ENCODE measurements around the gene ALKBH8. TPM values are rescaled to one million over a fixed set of nuclear protein-coding genes. Genes with fewer than 3 reads are reported as not detected.

Gene ALKBH8
- polyA plus RNA-seq, 2 of the 4 experiments (the other 2 are of a cell fraction), result 6.5 to 10.8 TPM

- H3K9me3 ChIP-seq, result no peaks in the 10 kb centered on the region
- no peaks in the 10 kb centered on the region for H3K4me1 ChIP-seq
- WGBS (ENCODE audit: missing lambda C conversion rate), result 23% methylated on average over 6 of the region's 6 CpGs
- POLR2A ChIA-PET, result no interaction called here
- H3K4me3 ChIP-seq, result no peak overlapping the region
- DNase-seq (ENCODE audit: low read depth in 1 of 2, low spot score in 1 of 2) (peak; percentile 22 to 29), ATAC-seq (peak; percentile 93 to 98), FAIRE-seq (no peak)
- CTCF ChIA-PET, result interaction anchor here (1.2 to 2.4 kb wide), 7 partner anchors 10 to 300 kb away, joined by 3 to 8 read pairs (median 4); no protein-coding TSS in a partner anchor
- H3K27ac ChIP-seq, result no peak overlapping the region
- TF ChIP-seq RNF2 (IDR thresholded peaks at IDR 0.05; ENCODE audit: borderline replicate concordance, low read depth) (no peak), RAD21 (conservative IDR thresholded peaks at IDR 0.05 in 1 of 2, IDR thresholded peaks at IDR 0.05 in 1 of 2) (peak; percentile 32 to 42; a peak in 3 of 5 replicates), SMC3 (IDR thresholded peaks at IDR 0.05) (0 out of 3 replicates have a peak, but pooled peaks have one; percentile 27), MAFK (IDR thresholded peaks at IDR 0.05; ENCODE audit: partially characterized antibody) (peak; percentile 36)
- H3K4me2 ChIP-seq, result no peak overlapping the region
Measured at GRCh38 chr11:107598225-107599139, 32.9 kb upstream of the ALKBH8 start.

GRCh38 chr11:107594736-107595135 is 29.2 kb upstream of the ALKBH8 start:
- ChIA-PET POLR2A (no interaction called here), CTCF (interaction anchor here (0.9 to 3.3 kb wide), 2 partner anchors 18 to 95 kb away, joined by 3 to 10 read pairs; no protein-coding TSS in a partner anchor)
- Histone ChIP-seq H3K9me3 (no peaks in the 10 kb centered on the region), H3K4me1 (peaks cover 9% of the 10 kb centered on the region; the same call in 1 of the 3 replicates), H3K4me3 (no peak overlapping the region), H3K27ac (no peak overlapping the region), H3K4me2 (no peak overlapping the region)
- FAIRE-seq (no peak), DNase-seq (ENCODE audit: low read depth in 1 of 2, low spot score in 1 of 2) (no peak), ATAC-seq (no peak)
- TF ChIP-seq RFX5 (IDR thresholded peaks at IDR 0.05), result no peak
- no peak for TF ChIP-seq USF2 (IDR thresholded peaks at IDR 0.05)
- no peak for TF ChIP-seq TP53 (CRISPR knock-in tag; IDR thresholded peaks at IDR 0.05)
- no peak for TF ChIP-seq BCL3 (IDR thresholded peaks at IDR 0.05)
- no peak for TF ChIP-seq E2F6 (IDR thresholded peaks at IDR 0.05; ENCODE audit: borderline replicate concordance, low read depth)
- TF ChIP-seq KDM5A (IDR thresholded peaks at IDR 0.05), result no peak
- no peak for TF ChIP-seq FOSB (CRISPR knock-in tag; IDR thresholded peaks at IDR 0.05)
- TF ChIP-seq MAFK (IDR thresholded peaks at IDR 0.05; ENCODE audit: partially characterized antibody), result no peak
- no peak for TF ChIP-seq EHMT2 (IDR thresholded peaks at IDR 0.05; ENCODE audit: low read depth)
- 0% methylated on average over 2 of the region's 2 CpGs for WGBS (ENCODE audit: missing lambda C conversion rate)

GRCh38 chr11:107593951-107594350 is 28.4 kb upstream of the ALKBH8 start:
- Histone ChIP-seq H3K4me3 (no peak overlapping the region), H3K27ac (no peak overlapping the region), H3K9me3 (no peaks in the 10 kb centered on the region), H3K4me2 (no peak overlapping the region), H3K4me1 (peaks cover 9% of the 10 kb centered on the region; the same call in 1 of the 3 replicates)
- FAIRE-seq (no peak), DNase-seq (ENCODE audit: low read depth in 1 of 2, low spot score in 1 of 2) (no peak), ATAC-seq (no peak)
- CTCF ChIA-PET, result interaction anchor here (0.9 to 3.3 kb wide), 3 partner anchors 18 to 177 kb away, joined by 3 to 10 read pairs (median 3); no protein-coding TSS in a partner anchor
- 34% methylated on average over 4 of the region's 4 CpGs for WGBS (ENCODE audit: missing lambda C conversion rate)
- POLR2A ChIA-PET, result no interaction called here
- TF ChIP-seq CHD4 (IDR thresholded peaks at IDR 0.05; ENCODE audit: borderline replicate concordance) (no peak), POLR2A (IDR thresholded peaks at IDR 0.05; ENCODE audit: low read length) (no peak), CBX2 (IDR thresholded peaks at IDR 0.05; ENCODE audit: borderline replicate concordance, low read depth) (no peak), NFE2L2 (conservative IDR thresholded peaks at IDR 0.05; ENCODE audit: low read length) (no peak), JUN (IDR thresholded peaks at IDR 0.05) (no peak), SREBF2 (IDR thresholded peaks at IDR 0.05) (no peak), EHMT2 (IDR thresholded peaks at IDR 0.05; ENCODE audit: low read depth) (no peak)
